PC-9 (cell line): ENCODE results near the gene BACH2.

Experiments used
- CTCF ChIP-seq: fragments of 200-600 bp; sonication (generic); conservative IDR thresholded peaks from 2 replicates; pipeline ENCODE4 v1.6.1; 2017; ENCODE audit warnings: mixed run types, antibody characterized with exemption, mild to moderate bottlenecking, moderate library complexity
- EZH2 ChIP-seq: fragments of 200-600 bp; sonication (generic); IDR thresholded peaks from 2 replicates; pipeline ENCODE4 v1.8.0; 2017; ENCODE audit warnings: antibody characterized with exemption, low read depth

DNA sequence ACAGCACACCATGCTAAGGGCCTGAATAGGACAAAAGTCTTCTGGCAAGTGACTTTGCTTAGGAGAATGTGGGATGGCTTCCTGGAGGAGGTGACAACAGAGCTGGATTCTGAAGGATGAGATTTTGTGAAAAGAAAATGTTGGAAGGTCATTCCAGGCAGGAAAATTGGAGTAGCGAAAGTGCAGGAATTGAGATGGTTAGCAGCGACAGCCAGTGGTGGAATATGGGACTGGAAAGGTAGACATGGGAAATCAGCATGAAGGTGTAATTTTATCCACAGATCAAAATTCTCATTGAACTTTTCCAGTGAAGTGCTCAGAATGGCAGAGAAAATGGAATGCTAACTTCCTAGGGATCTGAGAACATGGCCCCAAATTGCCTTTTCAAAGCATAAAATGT is 5.7 kb upstream of the BACH2 start:
- TF ChIP-seq EZH2 (no peak), CTCF (no peak)
